NT2/D1 (cell line): ENCODE results near the gene APPL2.

ENCODE experiments used
- SUZ12 ChIP-seq: IDR thresholded peaks from 2 replicates; pipeline ENCODE4 v1.6.1; 2011; ENCODE audit not compliant: insufficient read length, insufficient read depth; ENCODE audit errors: extremely low read depth
- YY1 ChIP-seq: IDR thresholded peaks from 2 replicates; pipeline ENCODE4 v1.6.1; 2011; ENCODE audit not compliant: insufficient read length, insufficient read depth
- ZNF274 ChIP-seq: IDR thresholded peaks from 2 replicates; pipeline ENCODE4 v1.6.1; 2011; ENCODE audit warnings: mild to moderate bottlenecking, low read depth, low read length

- TF ChIP-seq ZNF274 (no peak), YY1 (no peak), SUZ12 (no peak)
Observed at GRCh38 chr12:105225505-105226015, 10.4 kb downstream of the APPL2 start.
